Right atrium auricular region (tissue), 2 donors: ENCODE data around the gene CAVIN1. TPM values are rescaled to one million over a fixed set of nuclear protein-coding genes. Genes with fewer than 3 reads are reported as not detected.

Experiments used
- DNase-seq: peaks from one replicate; pipeline ENCODE4 v3.0.0-alpha.2; 2019; ENCODE audit warnings: low spot score
- H3K27ac ChIP-seq, 2 donors: fragments of 200-600 bp; sonication (generic); 1 replicate in 1 of 2; 2 replicates in 1 of 2; pipeline ENCODE4 v1.5.1; 2016 to 2019
- H3K27me3 ChIP-seq, 2 donors: fragments of 200-600 bp; sonication (generic); one replicate each; pipeline versions ENCODE4 v1.5.1 to v1.6.0; 2017 to 2019
- H3K36me3 ChIP-seq: fragments of 200-600 bp; sonication (generic); one replicate; pipeline ENCODE4 v1.5.1; 2016
- H3K4me1 ChIP-seq, 2 donors: fragments of 200-600 bp; sonication (generic); one replicate each; pipeline versions ENCODE4 v1.5.1 to v1.6.0; 2017 to 2019
- H3K4me3 ChIP-seq, 2 donors: fragments of 200-600 bp; sonication (generic); 1 replicate in 1 of 2; 2 replicates in 1 of 2; pipeline ENCODE4 v1.5.1; 2017 to 2019; ENCODE audit warnings: mild to moderate bottlenecking in 1 of 2, moderate library complexity in 1 of 2
- H3K9me3 ChIP-seq, 2 donors: fragments of 200-600 bp; sonication (generic); one replicate each; pipeline ENCODE4 v1.5.1; 2019
- total RNA-seq, 2 donors: library from RNA; depleted of rRNA; stranded (reverse); fragments of >200 nt; gene quantifications; one replicate each; pipeline ENCODE4 v1.1.0, GENCODE V29; 2016
- TF ChIP-seq, protein P1 (sequence below), 2 donors: fragments of 200-600 bp; sonication (generic); IDR thresholded peaks; one replicate each; pipeline ENCODE4 v1.5.1; 2019; ENCODE audit warnings: antibody characterized with exemption in 2 of 2

The CAVIN1 gene
- total RNA-seq, 2 donors from 2014 or later: 202 to 348 TPM

DNA sequence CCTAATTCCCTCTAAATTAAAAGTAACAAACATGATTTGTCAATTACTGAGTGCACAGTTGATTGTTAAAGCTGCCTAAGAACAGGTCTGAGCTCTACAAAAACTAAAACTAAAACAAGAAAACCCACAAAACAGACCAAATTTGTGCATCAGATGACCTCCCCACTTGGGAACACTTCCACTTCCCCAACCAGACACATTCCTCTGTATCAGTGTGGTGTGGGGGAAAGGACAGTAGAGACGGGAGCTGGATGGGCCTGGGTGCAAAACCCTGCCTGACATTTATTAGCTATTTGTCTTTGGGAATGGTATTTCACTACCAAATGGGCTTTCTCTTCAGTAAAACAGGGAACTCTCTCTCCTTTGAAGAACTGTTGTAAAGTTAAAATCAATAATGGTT, 64.6 kb downstream of the CAVIN1 start:
- no peak overlapping the region for H3K27ac ChIP-seq
- H3K27me3 ChIP-seq: no peaks in the 10 kb centered on the region
- TF ChIP-seq, protein P1, sequence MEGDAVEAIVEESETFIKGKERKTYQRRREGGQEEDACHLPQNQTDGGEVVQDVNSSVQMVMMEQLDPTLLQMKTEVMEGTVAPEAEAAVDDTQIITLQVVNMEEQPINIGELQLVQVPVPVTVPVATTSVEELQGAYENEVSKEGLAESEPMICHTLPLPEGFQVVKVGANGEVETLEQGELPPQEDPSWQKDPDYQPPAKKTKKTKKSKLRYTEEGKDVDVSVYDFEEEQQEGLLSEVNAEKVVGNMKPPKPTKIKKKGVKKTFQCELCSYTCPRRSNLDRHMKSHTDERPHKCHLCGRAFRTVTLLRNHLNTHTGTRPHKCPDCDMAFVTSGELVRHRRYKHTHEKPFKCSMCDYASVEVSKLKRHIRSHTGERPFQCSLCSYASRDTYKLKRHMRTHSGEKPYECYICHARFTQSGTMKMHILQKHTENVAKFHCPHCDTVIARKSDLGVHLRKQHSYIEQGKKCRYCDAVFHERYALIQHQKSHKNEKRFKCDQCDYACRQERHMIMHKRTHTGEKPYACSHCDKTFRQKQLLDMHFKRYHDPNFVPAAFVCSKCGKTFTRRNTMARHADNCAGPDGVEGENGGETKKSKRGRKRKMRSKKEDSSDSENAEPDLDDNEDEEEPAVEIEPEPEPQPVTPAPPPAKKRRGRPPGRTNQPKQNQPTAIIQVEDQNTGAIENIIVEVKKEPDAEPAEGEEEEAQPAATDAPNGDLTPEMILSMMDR (IDR thresholded peaks at IDR 0.05): no peak
- H3K4me1 ChIP-seq: peaks cover 0 to 78% of the 10 kb centered on the region in 2 donors
- DNase-seq: no peak
- H3K4me3 ChIP-seq: no peak overlapping the region
- no peaks in the 10 kb centered on the region for H3K9me3 ChIP-seq
- peaks cover 3% of the 10 kb centered on the region for H3K36me3 ChIP-seq

DNA sequence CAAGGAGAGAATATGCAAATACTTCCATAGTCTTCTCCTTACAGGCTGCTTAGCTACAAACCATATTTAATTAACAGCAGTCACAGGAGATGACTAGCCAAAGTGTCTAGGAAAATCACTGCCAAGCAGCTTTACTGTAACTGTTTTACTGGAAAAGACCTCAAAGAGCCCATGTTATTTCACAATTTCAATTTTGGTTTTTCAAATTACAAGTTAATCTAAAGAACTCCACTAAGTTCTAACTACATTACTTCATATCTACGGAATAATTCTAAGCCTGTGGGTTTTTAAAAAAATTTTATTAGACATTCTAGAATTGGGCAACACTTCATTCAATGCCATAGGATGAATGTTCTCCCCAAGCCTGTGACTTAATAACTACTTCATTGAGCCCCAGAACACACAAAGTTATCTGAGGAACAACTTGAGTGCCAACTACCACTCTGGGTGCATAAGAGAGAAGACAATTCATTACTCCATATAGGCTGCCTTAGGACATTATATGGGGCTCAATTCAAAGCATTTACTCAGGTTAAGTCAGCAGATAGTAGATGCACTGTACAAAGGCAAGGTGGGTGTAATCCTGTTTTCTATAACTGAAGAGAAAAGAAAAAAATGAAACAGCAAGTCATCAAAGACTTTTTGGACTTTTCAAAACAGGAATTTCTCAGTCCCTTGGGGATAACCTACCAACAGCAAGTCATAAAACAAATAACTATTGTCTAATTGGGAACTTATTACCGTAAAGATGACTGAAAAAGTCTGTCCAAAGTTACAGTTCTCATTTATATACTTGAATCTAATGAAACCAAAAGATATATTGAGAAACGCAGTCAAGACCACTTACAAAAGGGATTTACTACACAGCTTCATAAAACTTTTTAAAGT, 67.9 kb downstream of the CAVIN1 start:
- H3K36me3 ChIP-seq: peaks cover 3% of the 10 kb centered on the region
- H3K4me1 ChIP-seq: peaks cover 0 to 65% of the 10 kb centered on the region in 2 donors
- TF ChIP-seq, protein P1 (IDR thresholded peaks at IDR 0.05): no peak
- H3K27ac ChIP-seq: no peak overlapping the region
- H3K27me3 ChIP-seq: no peaks in the 10 kb centered on the region
- no peak overlapping the region for H3K4me3 ChIP-seq
- no peaks in the 10 kb centered on the region for H3K9me3 ChIP-seq
- DNase-seq: no peak

Other genes starting within 250 kb of the CAVIN1 start
- under 1 TPM; 0.15 to 0.35 TPM for gene KCNH4, start 242.1 kb downstream of the CAVIN1 start, total RNA-seq
- not detected for gene HCRT, start 237.8 kb downstream of the CAVIN1 start, total RNA-seq
- gene GHDC, start 228.8 kb downstream of the CAVIN1 start, total RNA-seq: 10 to 100 TPM; 13.1 to 19.3 TPM
- gene STAT5B, start 146.9 kb downstream of the CAVIN1 start, total RNA-seq: 10 to 100 TPM; 31.4 to 49.1 TPM
- gene STAT5A, start 134.8 kb downstream of the CAVIN1 start, total RNA-seq: 10 to 100 TPM; 16.9 to 51.2 TPM
- gene STAT3, start 34.8 kb downstream of the CAVIN1 start, total RNA-seq: 100 to 1,000 TPM; 105 to 150 TPM
- 10 to 100 TPM; 38.9 to 67.5 TPM for gene ATP6V0A1, start 35.6 kb upstream of the CAVIN1 start, total RNA-seq
- gene NAGLU, start 113.0 kb upstream of the CAVIN1 start, total RNA-seq: 10 to 100 TPM; 19.6 to 22.1 TPM
- under 1 TPM; 0.39 to 0.78 TPM for gene HSD17B1, start 129.7 kb upstream of the CAVIN1 start, total RNA-seq
- 10 to 100 TPM; 18.1 to 19.0 TPM for gene COASY, start 138.9 kb upstream of the CAVIN1 start, total RNA-seq
- 10 to 100 TPM; 40.1 to 63.6 TPM for gene MLX, start 143.8 kb upstream of the CAVIN1 start, total RNA-seq
- 1 to 10 TPM; 1.2 to 1.6 TPM for gene PSMC3IP, start 154.5 kb upstream of the CAVIN1 start, total RNA-seq
- 10 to 100 TPM; 30.4 to 31.1 TPM for gene RETREG3, start 186.1 kb upstream of the CAVIN1 start, total RNA-seq
- gene TUBG1, start 186.4 kb upstream of the CAVIN1 start, total RNA-seq: 10 to 100 TPM; 28.8 to 55.9 TPM
- gene TUBG2, start 236.0 kb upstream of the CAVIN1 start, total RNA-seq: 10 to 100 TPM; 18.2 to 25.7 TPM